H1 (cell line): ENCODE measurements around the gene CXCL17. TPM values are rescaled to one million over a fixed set of nuclear protein-coding genes. Genes with fewer than 3 reads are reported as not detected.
A peak's percentile ranks its signal among the peaks of the same experiment; 100 is the strongest.

Source experiments
- CTCF ChIA-PET: fragments of 300-600 bp; sonication (Branson Sonifier 250); formaldehyde crosslinking; loops from one replicate; lab custom pipeline; 2021; ENCODE audit not compliant: partially characterized antibody; lab: Charles Lee
- POLR2A ChIA-PET: fragments of 300-600 bp; sonication (Branson Sonifier 250); formaldehyde crosslinking; loops from one replicate; lab custom pipeline; 2021; ENCODE audit warnings: inconsistent platforms; ENCODE audit not compliant: partially characterized antibody; lab: Charles Lee
- DNase-seq, 2 experiments: peaks; one replicate each; pipeline versions ENCODE4 v3.0.0 to v3.0.0-alpha.2; 2010 to 2022; ENCODE audit warnings: low spot score in 2 of 2, low read depth in 1 of 2, mixed read lengths in 1 of 2
- FAIRE-seq: peaks from 2 replicates; lab custom pipeline; 2011; peaks lifted over from hg19 to GRCh38; lab: Jason Lieb, UNC
- H2AFZ ChIP-seq: 2 replicates; pipeline ENCODE4 v1.8.1; 2012; ENCODE audit warnings: low read length, inconsistent platforms
- H2AK5ac ChIP-seq: 2 replicates; pipeline ENCODE4 v1.6.1; 2013; ENCODE audit warnings: low read depth, low read length
- H2BK120ac ChIP-seq: replicated peaks from 2 replicates; pipeline ENCODE3; 2013; ENCODE audit warnings: low read depth, low read length, inconsistent platforms
- H2BK12ac ChIP-seq: 2 replicates; pipeline ENCODE4 v1.6.1; 2013; ENCODE audit warnings: low read depth, low read length
- H2BK15ac ChIP-seq: 2 replicates; pipeline ENCODE4 v1.6.1; 2013; ENCODE audit warnings: low read length
- H2BK20ac ChIP-seq: 2 replicates; pipeline ENCODE4 v1.6.1; 2013; ENCODE audit warnings: low read length
- H2BK5ac ChIP-seq: 2 replicates; pipeline ENCODE4 v1.6.1; 2013; ENCODE audit warnings: low read depth, low read length
- H3K14ac ChIP-seq: 2 replicates; pipeline ENCODE4 v1.6.1; 2013; ENCODE audit warnings: inconsistent platforms; ENCODE audit not compliant: insufficient read length
- H3K18ac ChIP-seq: 2 replicates; pipeline ENCODE4 v1.6.1; 2013; ENCODE audit warnings: low read length; ENCODE audit errors: extremely low read depth
- H3K23ac ChIP-seq: 2 replicates; pipeline ENCODE4 v1.6.1; 2013; ENCODE audit warnings: inconsistent platforms; ENCODE audit not compliant: insufficient read length
- H3K23me2 ChIP-seq: 2 replicates; pipeline ENCODE4 v1.6.1; 2013; ENCODE audit warnings: low read depth, low read length
- H3K27ac ChIP-seq: 2 replicates; pipeline ENCODE4 v1.6.1; 2011; ENCODE audit warnings: low read depth, low read length, inconsistent platforms
- H3K27me3 ChIP-seq, 4 experiments: replicated peaks in 1 of 4; 1 replicate in 1 of 4; 2 replicates in 3 of 4; pipeline versions ENCODE4 v1.6.1 to v1.8.1; 2011 to 2013; ENCODE audit warnings: low read length in 3 of 4, mild to moderate bottlenecking in 3 of 4, inconsistent platforms in 2 of 4, mixed read lengths in 2 of 4, moderate library complexity in 1 of 4; ENCODE audit not compliant: control insufficient read depth in 3 of 4, insufficient read depth in 3 of 4; ENCODE audit errors: extremely low read depth in 1 of 4
- H3K36me3 ChIP-seq, 4 experiments: 2 replicates each; pipeline versions ENCODE4 v1.6.1 to v1.8.1; 2011 to 2013; ENCODE audit warnings: mild to moderate bottlenecking in 4 of 4, low read length in 3 of 4, moderate library complexity in 2 of 4, control low read depth in 1 of 4, inconsistent platforms in 1 of 4; ENCODE audit not compliant: insufficient read depth in 4 of 4, control insufficient read depth in 2 of 4
- H3K4ac ChIP-seq: replicated peaks from 2 replicates; pipeline ENCODE3; 2013; ENCODE audit warnings: low read length, low read depth, mixed read lengths, inconsistent platforms; ENCODE audit not compliant: insufficient read length
- H3K4me1 ChIP-seq, 4 experiments: replicated peaks in 1 of 4; 1 replicate in 1 of 4; 2 replicates in 3 of 4; pipeline versions ENCODE4 v1.6.1 to v1.8.1; 2011 to 2013; ENCODE audit warnings: low read length in 3 of 4, inconsistent platforms in 2 of 4, mixed read lengths in 1 of 4; ENCODE audit not compliant: insufficient read depth in 4 of 4, control insufficient read depth in 3 of 4
- H3K4me2 ChIP-seq, 2 experiments: 2 replicates each; pipeline versions ENCODE4 v1.6.1 to v1.8.1; 2011 to 2013; ENCODE audit warnings: low read depth in 2 of 2, low read length in 2 of 2, control low read depth in 1 of 2, inconsistent platforms in 1 of 2, mild to moderate bottlenecking in 1 of 2; ENCODE audit not compliant: insufficient read depth in 1 of 2
- H3K4me3 ChIP-seq, 4 experiments: fragments of 200-600, 300-600 bp in 1 of 4; sonication (generic), shearing (Covaris generic), sonication (Bioruptor Twin) in 1 of 4; 2 replicates each; pipeline versions ENCODE4 v1.5.1 to v1.8.1; 2011 to 2016; ENCODE audit warnings: low read length in 4 of 4, low read depth in 3 of 4, control low read depth in 2 of 4, inconsistent platforms in 2 of 4, mild to moderate bottlenecking in 2 of 4, mixed read lengths in 1 of 4, moderate library complexity in 1 of 4; ENCODE audit not compliant: insufficient read depth in 2 of 4; ENCODE audit errors: extremely low read depth in 1 of 4
- H3K56ac ChIP-seq: replicated peaks from 2 replicates; pipeline ENCODE3; 2013; ENCODE audit warnings: low read depth, mild to moderate bottlenecking, mixed read lengths, low read length, inconsistent platforms; ENCODE audit not compliant: insufficient read length
- H3K79me1 ChIP-seq: 2 replicates; pipeline ENCODE4 v1.6.1; 2013; ENCODE audit warnings: low read depth, low read length, control low read depth
- H3K79me2 ChIP-seq, 2 experiments: 2 replicates each; pipeline versions ENCODE4 v1.6.1 to v1.8.1; 2012 to 2013; ENCODE audit warnings: low read length in 2 of 2, mild to moderate bottlenecking in 2 of 2, inconsistent platforms in 1 of 2; ENCODE audit not compliant: insufficient read depth in 2 of 2, control insufficient read depth in 1 of 2
- H3K9ac ChIP-seq, 4 experiments: replicated peaks in 1 of 4; 1 replicate in 1 of 4; 2 replicates in 3 of 4; pipeline versions ENCODE4 v1.6.1 to v1.8.1; 2011 to 2013; ENCODE audit warnings: low read depth in 3 of 4, low read length in 3 of 4, control low read depth in 2 of 4, mild to moderate bottlenecking in 2 of 4, moderate library complexity in 2 of 4, inconsistent platforms in 1 of 4; ENCODE audit errors: extremely low read depth in 1 of 4
- H3K9me3 ChIP-seq, 2 experiments: 2 replicates each; pipeline versions ENCODE4 v1.6.1 to v1.8.1; 2012 to 2013; ENCODE audit warnings: mild to moderate bottlenecking in 2 of 2, moderate library complexity in 2 of 2, control low read depth in 1 of 2, inconsistent platforms in 1 of 2, low read depth in 1 of 2, low read length in 1 of 2, mixed read lengths in 1 of 2; ENCODE audit not compliant: insufficient read depth in 2 of 2
- H4K20me1 ChIP-seq, 2 experiments: replicated peaks in 1 of 2; 2 replicates each; pipeline versions ENCODE3 to v1.8.1; 2011 to 2013; ENCODE audit warnings: inconsistent platforms in 2 of 2, low read length in 2 of 2, mild to moderate bottlenecking in 1 of 2; ENCODE audit not compliant: insufficient read depth in 2 of 2, control insufficient read depth in 1 of 2
- H4K5ac ChIP-seq: 2 replicates; pipeline ENCODE4 v1.6.1; 2013; ENCODE audit warnings: low read length, low read depth, mixed read lengths, inconsistent platforms; ENCODE audit not compliant: insufficient read length
- H4K8ac ChIP-seq: 2 replicates; pipeline ENCODE4 v1.8.0; 2013; ENCODE audit warnings: mild to moderate bottlenecking, moderate library complexity, low read length, inconsistent platforms; ENCODE audit not compliant: insufficient read depth; ENCODE audit errors: extremely low read depth
- H4K91ac ChIP-seq: replicated peaks from 2 replicates; pipeline ENCODE3; 2013; ENCODE audit warnings: low read length, mixed read lengths, inconsistent platforms; ENCODE audit not compliant: insufficient read length
- CBX5 ChIP-seq: fragments of 300-800, 300-1000 bp; sonication (generic); IDR thresholded peaks from 2 replicates; pipeline ENCODE4 v1.7.1; 2016; ENCODE audit warnings: antibody characterized with exemption, low read length, low read depth
- CREB1 ChIP-seq: IDR thresholded peaks from 2 replicates; pipeline ENCODE4 v1.6.1; 2012; ENCODE audit warnings: inconsistent platforms
- HDAC2 ChIP-seq, 2 experiments: fragments of 300-600 bp in 1 of 2; sonication (generic) in 1 of 2; IDR thresholded peaks; 2 replicates each; pipeline ENCODE4 v1.6.1; 2011 to 2012; ENCODE audit warnings: low read depth in 2 of 2, low read length in 2 of 2, mild to moderate bottlenecking in 2 of 2, moderate library complexity in 2 of 2, borderline replicate concordance in 1 of 2, inconsistent platforms in 1 of 2
- HDAC6 ChIP-seq: IDR thresholded peaks from one replicate; pipeline ENCODE4 v1.7.1; 2012; ENCODE audit warnings: low read depth, mild to moderate bottlenecking, inconsistent platforms, low read length, moderate library complexity
- JUND ChIP-seq: IDR thresholded peaks from 2 replicates; pipeline ENCODE4 v1.6.1; 2011; ENCODE audit warnings: mild to moderate bottlenecking, improper control_type of control experiment, low read length
- KDM4A ChIP-seq: IDR thresholded peaks from one replicate; pipeline ENCODE4 v1.7.1; 2012; ENCODE audit warnings: low read depth, mild to moderate bottlenecking, moderate library complexity, low read length, inconsistent platforms; ENCODE audit not compliant: severe bottlenecking
- KDM5A ChIP-seq: fragments of 200-600 bp; IDR thresholded peaks from 2 replicates; pipeline ENCODE4 v1.7.1; 2012; ENCODE audit warnings: mild to moderate bottlenecking, low read length, inconsistent platforms, mixed read lengths
- MAFK ChIP-seq: IDR thresholded peaks from 2 replicates; pipeline ENCODE4 v1.6.1; 2012; ENCODE audit warnings: low read depth, mild to moderate bottlenecking, improper control_type of control experiment, low read length
- RAD21 ChIP-seq, 2 experiments: IDR thresholded peaks in 1 of 2; conservative IDR thresholded peaks in 1 of 2; 2 replicates each; pipeline ENCODE4 v1.6.1; 2011; ENCODE audit warnings: low read depth in 2 of 2, low read length in 2 of 2, improper control_type of control experiment in 1 of 2, inconsistent platforms in 1 of 2, mild to moderate bottlenecking in 1 of 2, moderate library complexity in 1 of 2
- RFX5 ChIP-seq: IDR thresholded peaks from 2 replicates; pipeline ENCODE4 v1.6.1; 2011; ENCODE audit warnings: low read depth, low read length, improper control_type of control experiment, borderline replicate concordance
- SIRT6 ChIP-seq: IDR thresholded peaks from one replicate; pipeline ENCODE4 v1.7.1; 2012; ENCODE audit warnings: low read length, inconsistent platforms
- SP1 ChIP-seq: IDR thresholded peaks from 2 replicates; pipeline ENCODE4 v1.6.1; 2011; ENCODE audit warnings: low read depth, low read length
- SP2 ChIP-seq: IDR thresholded peaks from 2 replicates; pipeline ENCODE4 v1.6.1; 2012; ENCODE audit warnings: mild to moderate bottlenecking, low read length, inconsistent platforms
- TAF7 ChIP-seq: optimal IDR thresholded peaks from 2 replicates; pipeline ENCODE3; 2011; ENCODE audit warnings: low read depth, mild to moderate bottlenecking, inconsistent platforms, low read length, moderate library complexity, borderline replicate concordance
- YY1 ChIP-seq: IDR thresholded peaks from 2 replicates; pipeline ENCODE4 v1.6.1; 2011; ENCODE audit warnings: low read depth, mild to moderate bottlenecking, low read length
- WGBS, 2 experiments: shearing (Covaris generic) in 1 of 2; methylation state at CpG; one replicate each; pipeline versions ENCODE4 v1.1.6 to v1.1.7; 2013 to 2015; ENCODE audit warnings: low lambda C conversion rate in 2 of 2, mixed read lengths in 2 of 2, inconsistent platforms in 1 of 2, low coverage in 1 of 2, missing lambda C conversion rate in 1 of 2; ENCODE audit not compliant: insufficient replicate concordance in 2 of 2, insufficient coverage in 1 of 2, insufficient read length in 1 of 2; ENCODE audit errors: extremely low coverage in 1 of 2, missing lambda C conversion rate in 1 of 2; 5-methylcytosine and 5-hydroxymethylcytosine counted together
- polyA plus RNA-seq, 7 experiments: library from polyadenylated mRNA; depleted of rRNA in 3 of 7; stranded (reverse) in 5 of 7; unstranded in 2 of 7; fragments of >200 nt in 5 of 7; fragments of 200-250 nt in 2 of 7; gene quantifications; 1 replicate in 5 of 7; 2 replicates in 1 of 7; 4 replicates in 1 of 7; pipeline versions ENCODE4 v1.2.1 to v1.2.3, GENCODE V29; 2011 to 2013; ENCODE audit warnings: missing spikeins in 2 of 7, mixed read lengths in 2 of 7
- total RNA-seq: library from RNA; stranded (reverse); fragmentation: NEBNext Ultra II Directional; extraction: Animal tissue kit (Norgen Biotek cat#: 25700); gene quantifications from 2 replicates; pipeline ENCODE4 v1.2.1, GENCODE V29; 2021

Gene CXCL17
- total and polyA plus RNA-seq, 2 of the 8 experiments (the other 6 are each of a cell fraction or from before 2014, with no cell fraction given) = not detected

DNA sequence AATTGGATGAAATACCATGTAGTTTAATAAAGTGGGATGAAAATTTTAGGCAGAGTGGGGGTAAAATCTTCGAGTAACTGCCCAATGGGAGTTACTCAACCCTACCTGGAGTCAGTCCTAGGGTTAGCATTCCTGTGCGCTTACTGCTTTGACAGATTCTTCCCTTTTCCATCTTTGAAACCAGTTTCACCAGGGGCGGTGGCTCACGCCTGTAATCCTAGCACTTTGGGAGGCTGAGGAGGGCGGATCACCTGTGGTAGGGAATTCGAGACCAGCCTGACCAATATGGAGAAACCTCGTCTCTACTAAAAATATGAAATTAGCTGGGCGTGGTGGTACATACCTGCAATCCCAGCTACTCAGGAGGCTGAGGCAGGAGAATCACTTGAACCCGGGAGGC lies 37.0 kb upstream of the CXCL17 start:
- Histone ChIP-seq H3K4me2 (no peak overlapping the region), H2BK20ac (peak overlapping the region; percentile 88; the same call in 1 of the 2 replicates), H2BK15ac (no peak overlapping the region), H3K9me3 (no peaks in the 10 kb centered on the region), H3K18ac (no peak overlapping the region), H4K5ac (no peak overlapping the region), H4K20me1 (no peaks in the 10 kb centered on the region), H3K4me3 (no peak overlapping the region), H3K23ac (no peak overlapping the region), H3K4me1 (peaks cover 2 to 13% (median 11%) of the 10 kb centered on the region in 4 experiments), H3K56ac (no peak overlapping the region), H2AK5ac (no peak overlapping the region), H3K27ac (no peak overlapping the region), H2BK12ac (no peak overlapping the region), H3K14ac (no peak overlapping the region), H2BK120ac (no peak overlapping the region), H3K36me3 (no peaks in the 10 kb centered on the region), H4K8ac (no peak overlapping the region), H4K91ac (no peak overlapping the region), H3K27me3 (no peaks in the 10 kb centered on the region), H3K79me1 (no peaks in the 10 kb centered on the region), H2BK5ac (no peak overlapping the region), H3K79me2 (no peaks in the 10 kb centered on the region), H2AFZ (no peak overlapping the region), H3K9ac (no peak overlapping the region), H3K4ac (no peak overlapping the region), H3K23me2 (no peaks in the 10 kb centered on the region)
- CTCF ChIA-PET = interaction anchor here (2.3 kb wide), 1 partner anchor 49 kb away, joined by 7 read pairs; the partner anchor contains the start of gene CEACAM1
- POLR2A ChIA-PET = interaction anchor here (0.7 to 1.4 kb wide), 2 partner anchors 57 to 619 kb away, joined by 3 read pairs; partner anchors contain the start of gene RPS19
- DNase-seq (no peak), FAIRE-seq (no peak)
- WGBS, 2 experiments = 88% methylated on average over 9 of the region's 9 CpGs; no CpG with 5 or more reads in 1 of the 2 experiments
- TF ChIP-seq KDM4A (no peak), TAF7 (no peak), RAD21 (IDR thresholded peaks at IDR 0.05 in 1 of 2, conservative IDR thresholded peaks at IDR 0.05 in 1 of 2; ENCODE audit: low read depth in 2 of 2, low read length in 2 of 2) (no peak), MAFK (no peak), SP1 (no peak), JUND (no peak), KDM5A (no peak), HDAC6 (no peak), YY1 (no peak), CREB1 (no peak), RFX5 (no peak), HDAC2 (IDR thresholded peaks at IDR 0.05; ENCODE audit: borderline replicate concordance in 1 of 2, low read depth in 2 of 2, low read length in 2 of 2) (no peak), CBX5 (no peak), SIRT6 (no peak), SP2 (no peak)
